ENCODE measurements around the gene ALAS1.

Gene ALAS1

GRCh38 chr3:52231502-52232278 lies 33.7 kb downstream of the ALAS1 start:
- no peak overlapping the region for H3K27ac ChIP-seq (ENCODE audit: low read length)
- no peaks in the 10 kb centered on the region for H3K27me3 ChIP-seq (ENCODE audit: low read depth, low read length)
- H3K79me2 ChIP-seq (ENCODE audit: low read length) = no peaks in the 10 kb centered on the region
- peaks cover 4% of the 10 kb centered on the region for H3K4me1 ChIP-seq (ENCODE audit: low read length)
- TF ChIP-seq EZH2phosphoT487 (IDR thresholded peaks at IDR 0.05; ENCODE audit: low read depth) (no peak), CTCF (IDR thresholded peaks at IDR 0.05; ENCODE audit: low read depth, low read length) (peak; percentile 95)
- H3K4me2 ChIP-seq (ENCODE audit: low read length) = no peak overlapping the region; the same call in 1 of the 2 replicates
- H3K4me3 ChIP-seq (ENCODE audit: low read length) = no peak overlapping the region
- no peak overlapping the region for H2AFZ ChIP-seq (ENCODE audit: low read depth, low read length)
- H3K9ac ChIP-seq (ENCODE audit: low read length) = no peak overlapping the region
- no peaks in the 10 kb centered on the region for H4K20me1 ChIP-seq (ENCODE audit: insufficient read depth, low read length)
- H3K36me3 ChIP-seq (replicated peaks; ENCODE audit: low read depth, low read length) = peaks cover 5% of the 10 kb centered on the region
- no peaks in the 10 kb centered on the region for H3K9me3 ChIP-seq (ENCODE audit: insufficient read depth, low read length)

- Histone ChIP-seq H3K27ac (ENCODE audit: low read length) (no peak overlapping the region), H4K20me1 (ENCODE audit: insufficient read depth, low read length) (no peaks in the 10 kb centered on the region), H3K36me3 (replicated peaks; ENCODE audit: low read depth, low read length) (peaks cover 5% of the 10 kb centered on the region), H3K27me3 (ENCODE audit: low read depth, low read length) (no peaks in the 10 kb centered on the region), H3K9ac (ENCODE audit: low read length) (no peak overlapping the region), H2AFZ (ENCODE audit: low read depth, low read length) (no peak overlapping the region), H3K4me3 (ENCODE audit: low read length) (no peak overlapping the region), H3K79me2 (ENCODE audit: low read length) (peaks cover under 1% of the 10 kb centered on the region; the same call in 1 of the 2 replicates), H3K9me3 (ENCODE audit: insufficient read depth, low read length) (no peaks in the 10 kb centered on the region), H3K4me1 (ENCODE audit: low read length) (no peaks in the 10 kb centered on the region), H3K4me2 (ENCODE audit: low read length) (no peak overlapping the region)
- TF ChIP-seq EZH2phosphoT487 (IDR thresholded peaks at IDR 0.05; ENCODE audit: low read depth) (no peak), CTCF (IDR thresholded peaks at IDR 0.05; ENCODE audit: low read depth, low read length) (peak; percentile 40)
These were observed 34.5 kb downstream of the ALAS1 start for GRCh38 chr3:52232279-52233107.

DNA sequence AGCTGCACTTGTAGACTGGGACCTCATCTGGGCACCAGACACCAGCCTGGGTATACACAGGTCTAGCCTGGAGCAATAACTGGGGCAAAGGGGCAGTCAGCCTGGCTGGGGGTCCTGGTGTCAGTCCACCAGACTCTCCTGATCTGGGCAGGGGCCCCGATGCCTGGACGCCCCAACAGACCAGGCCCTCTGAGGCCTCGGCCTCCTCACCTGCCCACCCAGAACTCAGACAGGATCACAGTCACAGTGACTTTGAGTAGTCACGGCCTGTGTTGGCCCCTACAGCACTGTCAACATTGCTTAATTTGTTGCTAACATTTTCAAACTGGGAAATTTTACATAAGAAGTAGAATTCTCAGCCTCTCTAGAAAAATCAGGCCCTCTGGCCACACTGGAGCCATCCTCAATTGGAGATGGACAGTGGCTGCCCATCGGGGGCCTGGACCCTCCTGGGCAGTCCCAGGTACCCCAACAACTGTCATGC lies 35.2 kb downstream of the ALAS1 start:
- H3K4me1 ChIP-seq (ENCODE audit: low read length) = peaks cover 6% of the 10 kb centered on the region
- TF ChIP-seq CTCF (IDR thresholded peaks at IDR 0.05; ENCODE audit: low read depth, low read length) (no peak; the same call in 1 of the 2 replicates), EZH2phosphoT487 (IDR thresholded peaks at IDR 0.05; ENCODE audit: low read depth) (no peak)
- no peaks in the 10 kb centered on the region for H3K27me3 ChIP-seq (ENCODE audit: low read depth, low read length)
- no peak overlapping the region for H2AFZ ChIP-seq (ENCODE audit: low read depth, low read length)
- no peak overlapping the region for H3K4me2 ChIP-seq (ENCODE audit: low read length)
- H3K36me3 ChIP-seq (replicated peaks; ENCODE audit: low read depth, low read length) = peaks cover 5% of the 10 kb centered on the region
- no peaks in the 10 kb centered on the region for H4K20me1 ChIP-seq (ENCODE audit: insufficient read depth, low read length)
- H3K9me3 ChIP-seq (ENCODE audit: insufficient read depth, low read length) = no peaks in the 10 kb centered on the region
- H3K79me2 ChIP-seq (ENCODE audit: low read length) = peaks cover 7% of the 10 kb centered on the region; the same call in 1 of the 2 replicates
- no peak overlapping the region for H3K9ac ChIP-seq (ENCODE audit: low read length)
- no peak overlapping the region for H3K4me3 ChIP-seq (ENCODE audit: low read length)
- no peak overlapping the region for H3K27ac ChIP-seq (ENCODE audit: low read length)

- Histone ChIP-seq H3K79me2 (ENCODE audit: low read length) (peaks cover 13% of the 10 kb centered on the region), H3K36me3 (replicated peaks; ENCODE audit: low read depth, low read length) (peaks cover 2% of the 10 kb centered on the region), H2AFZ (ENCODE audit: low read depth, low read length) (no peak overlapping the region), H3K27ac (ENCODE audit: low read length) (no peak overlapping the region), H3K27me3 (ENCODE audit: low read depth, low read length) (no peaks in the 10 kb centered on the region), H3K9me3 (ENCODE audit: insufficient read depth, low read length) (no peaks in the 10 kb centered on the region), H4K20me1 (ENCODE audit: insufficient read depth, low read length) (no peaks in the 10 kb centered on the region), H3K4me1 (ENCODE audit: low read length) (peaks cover 8% of the 10 kb centered on the region), H3K4me3 (ENCODE audit: low read length) (no peak overlapping the region), H3K9ac (ENCODE audit: low read length) (no peak overlapping the region), H3K4me2 (ENCODE audit: low read length) (no peak overlapping the region)
- TF ChIP-seq CTCF (IDR thresholded peaks at IDR 0.05; ENCODE audit: low read depth, low read length) = no peak
- no peak for TF ChIP-seq EZH2phosphoT487 (IDR thresholded peaks at IDR 0.05; ENCODE audit: low read depth)
These were observed 36.0 kb downstream of the ALAS1 start for GRCh38 chr3:52233968-52234367.
